IPS-18c (cell line): ENCODE measurements around the gene NDST1.

ENCODE experiments used
- H3K4me3 ChIP-seq: 2 replicates; pipeline ENCODE4 v1.7.0; 2013; ENCODE audit warnings: low read depth, mild to moderate bottlenecking, low read length, moderate library complexity; ENCODE audit not compliant: insufficient read depth
- H3K9me3 ChIP-seq: one replicate; pipeline ENCODE4 v1.6.1; 2013; ENCODE audit warnings: mild to moderate bottlenecking, low read length, moderate library complexity; ENCODE audit not compliant: control insufficient read depth, insufficient read depth

NDST1 gene

DNA sequence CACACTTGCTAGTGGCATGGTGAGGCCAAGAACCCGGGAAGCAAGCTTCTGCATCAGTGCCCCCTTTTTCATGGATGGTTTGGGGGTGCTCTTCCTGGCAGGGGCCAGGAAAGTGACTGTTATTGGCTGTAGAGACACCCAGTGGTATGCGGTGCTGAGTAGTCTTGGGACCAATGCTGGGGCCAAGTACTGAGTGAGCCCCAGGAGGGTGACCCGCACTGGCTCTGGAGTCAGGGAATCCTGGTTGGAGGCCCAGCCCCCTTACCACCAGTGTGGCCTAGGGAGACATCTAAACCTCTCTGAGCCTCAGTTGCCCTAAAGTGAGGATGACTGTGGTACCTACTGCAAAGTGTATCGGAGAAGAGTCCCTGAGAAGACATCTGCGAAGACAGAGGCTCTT, 91.3 kb downstream of the NDST1 start:
- Histone ChIP-seq H3K4me3 (no peak overlapping the region), H3K9me3 (no peaks in the 10 kb centered on the region)

DNA sequence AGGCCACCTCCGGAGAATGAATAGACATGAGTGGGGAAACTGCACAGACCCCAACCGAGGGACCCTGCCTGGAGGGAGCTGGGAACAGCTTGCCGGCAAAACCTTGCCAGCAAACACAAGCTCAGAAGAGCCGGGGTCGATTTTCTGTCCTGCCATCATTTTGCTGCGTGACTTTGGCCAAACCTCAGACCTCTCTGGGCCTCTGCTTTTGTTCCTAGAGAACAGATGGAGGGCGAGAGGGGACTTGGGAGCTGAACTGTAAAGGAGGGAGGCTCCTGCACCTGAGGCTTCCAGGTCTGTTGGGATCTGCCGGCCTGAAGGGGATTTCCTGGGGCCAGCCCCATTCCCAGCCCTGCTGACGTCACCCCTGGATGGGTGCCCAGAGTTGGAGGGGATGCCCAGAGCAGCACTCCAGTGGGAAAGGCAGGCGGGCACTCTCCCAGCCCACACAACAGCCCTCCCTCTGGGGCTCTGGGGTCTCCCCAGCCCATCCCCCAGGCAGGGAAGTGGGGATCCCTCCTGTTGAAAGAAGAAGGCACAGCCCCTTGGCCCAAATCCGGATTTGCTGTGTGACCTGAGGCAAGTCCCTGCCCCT, 92.1 kb downstream of the NDST1 start:
- H3K4me3 ChIP-seq = no peak overlapping the region
- H3K9me3 ChIP-seq = no peaks in the 10 kb centered on the region

DNA sequence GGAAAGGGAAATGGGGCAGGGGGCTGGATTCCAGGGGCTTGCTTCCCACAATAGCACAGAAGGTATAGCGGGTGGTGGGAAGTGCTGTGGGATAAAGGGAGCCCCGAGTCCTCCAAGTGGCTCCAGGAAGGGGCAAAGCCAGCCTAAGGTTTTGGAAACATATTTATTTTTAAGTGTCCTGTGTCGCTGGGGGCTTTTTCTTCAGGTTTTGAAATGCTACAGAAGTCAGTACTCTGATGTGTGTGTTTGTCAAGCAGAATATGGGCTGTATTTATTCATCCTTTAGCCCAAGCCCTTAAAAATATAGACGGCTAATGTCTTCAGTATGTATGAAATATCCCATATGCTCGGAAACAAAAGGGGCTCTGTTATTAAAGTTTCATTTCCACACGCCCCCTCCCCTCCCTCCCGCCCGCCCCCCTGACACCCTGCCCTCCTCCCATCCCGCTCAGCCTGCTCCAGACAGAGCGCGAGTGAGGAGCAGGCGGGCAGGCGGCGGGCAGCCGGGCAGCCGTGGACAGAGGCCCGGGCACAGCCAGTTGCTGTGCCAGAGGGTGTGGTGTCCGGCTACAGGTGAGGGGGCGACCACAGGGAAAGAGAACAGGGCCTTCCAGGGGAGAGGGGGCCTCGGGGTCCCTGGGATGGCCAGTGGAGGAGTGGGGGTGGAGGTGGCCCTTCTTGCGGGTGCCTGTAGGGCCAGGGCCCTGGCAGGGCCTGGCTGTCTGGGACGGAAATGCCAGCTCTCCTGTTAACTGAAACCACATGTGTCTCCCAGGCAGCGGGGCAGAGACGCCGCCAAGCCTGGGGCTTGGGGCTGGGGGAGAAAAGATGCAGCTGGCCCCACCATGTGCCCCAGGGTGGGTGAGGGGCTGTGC, 92.9 kb downstream of the NDST1 start:
- Histone ChIP-seq H3K4me3 (no peak overlapping the region), H3K9me3 (no peaks in the 10 kb centered on the region)

GRCh38 chr5:150601491-150602345, 93.8 kb downstream of the NDST1 start:
- Histone ChIP-seq H3K4me3 (no peak overlapping the region), H3K9me3 (no peaks in the 10 kb centered on the region)

DNA sequence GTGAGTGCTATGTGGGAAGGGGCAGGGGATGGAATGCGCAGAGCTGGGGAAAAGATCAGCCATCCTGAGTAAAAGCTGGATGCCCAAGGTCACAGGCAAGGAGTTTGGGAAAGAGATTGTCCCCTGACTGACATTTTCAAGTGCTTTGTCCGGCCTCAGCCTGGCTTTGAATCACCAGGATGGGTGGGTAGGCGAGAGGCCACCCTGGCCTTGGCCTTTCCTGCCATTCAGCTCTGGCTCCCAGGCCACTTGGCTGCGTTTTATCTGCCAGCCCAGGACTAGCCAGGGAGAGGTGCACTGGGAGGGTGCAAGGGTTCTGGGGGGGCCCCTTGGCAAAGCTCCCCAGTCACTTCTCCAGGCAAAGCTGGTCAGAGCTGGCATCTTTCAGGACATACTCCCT, 95.1 kb downstream of the NDST1 start:
- H3K4me3 ChIP-seq = no peak overlapping the region
- no peaks in the 10 kb centered on the region for H3K9me3 ChIP-seq

- H3K9me3 ChIP-seq = no peaks in the 10 kb centered on the region
These were observed 95.6 kb downstream of the NDST1 start for GRCh38 chr5:150603491-150603890.

DNA sequence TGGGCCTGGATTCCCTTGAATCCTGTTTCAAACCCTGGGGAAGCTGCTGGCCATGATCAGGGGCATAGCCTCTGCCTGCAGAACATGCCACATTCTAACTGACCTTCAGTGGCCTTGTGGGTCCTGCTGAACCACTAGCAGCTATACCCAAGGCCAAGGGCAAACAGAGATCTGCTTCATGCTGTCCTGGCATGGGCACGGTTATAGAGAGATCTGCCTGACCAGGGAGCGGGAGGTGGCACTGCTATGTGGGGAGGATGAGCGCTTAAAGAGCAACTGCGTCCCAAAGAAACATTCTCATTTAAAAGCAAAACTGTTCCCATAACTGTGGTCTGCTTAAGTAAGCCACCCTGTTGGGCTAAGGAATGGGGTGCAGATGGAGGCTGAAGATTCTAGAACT, 96.1 kb downstream of the NDST1 start:
- Histone ChIP-seq H3K4me3 (no peak overlapping the region), H3K9me3 (no peaks in the 10 kb centered on the region)

More at GRCh38 chr5:150603491-150603890, 95.6 kb downstream of the NDST1 start:
- no peak overlapping the region for H3K4me3 ChIP-seq

GRCh38 chr5:150604894-150605440, 97.0 kb downstream of the NDST1 start:
- H3K4me3 ChIP-seq = no peak overlapping the region
- no peaks in the 10 kb centered on the region for H3K9me3 ChIP-seq

DNA sequence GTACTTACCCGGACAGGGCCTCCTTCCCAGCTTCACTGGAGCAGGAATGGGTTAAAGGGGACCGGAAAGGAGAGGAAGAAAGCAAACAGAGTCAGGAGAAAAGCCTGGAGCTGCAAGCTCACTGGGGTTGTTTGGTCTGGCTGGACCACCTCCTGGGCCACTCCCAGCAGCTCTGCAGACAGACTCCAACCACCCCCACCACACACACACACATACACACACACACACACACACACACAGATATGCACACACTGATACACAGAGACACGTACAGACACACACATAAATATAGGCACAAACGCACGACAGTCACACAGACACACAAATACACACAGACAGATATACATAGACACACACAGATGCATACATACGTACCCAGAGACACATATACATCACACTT, 97.6 kb downstream of the NDST1 start:
- Histone ChIP-seq H3K9me3 (no peaks in the 10 kb centered on the region), H3K4me3 (no peak overlapping the region)

DNA sequence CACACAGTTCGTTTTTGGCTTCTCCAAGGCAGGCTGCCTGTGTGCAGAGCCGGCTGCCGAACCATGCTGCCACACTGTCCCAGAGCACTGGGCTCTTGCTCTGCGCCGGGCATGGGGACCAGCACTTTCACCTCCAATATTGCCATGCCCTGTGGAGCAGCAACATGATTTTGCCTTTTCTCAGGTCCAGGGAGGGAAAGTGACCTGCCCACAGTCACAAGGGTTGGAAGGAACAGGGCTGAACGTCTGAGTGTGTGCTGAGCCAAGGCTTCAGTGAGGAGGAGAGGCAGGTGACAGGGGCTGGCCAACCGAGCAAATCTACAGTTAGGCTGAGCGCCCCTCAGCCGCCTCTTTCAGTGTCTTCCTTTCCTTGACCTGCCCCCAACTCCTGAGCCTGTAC, 98.5 kb downstream of the NDST1 start:
- no peak overlapping the region for H3K4me3 ChIP-seq
- H3K9me3 ChIP-seq = no peaks in the 10 kb centered on the region

DNA sequence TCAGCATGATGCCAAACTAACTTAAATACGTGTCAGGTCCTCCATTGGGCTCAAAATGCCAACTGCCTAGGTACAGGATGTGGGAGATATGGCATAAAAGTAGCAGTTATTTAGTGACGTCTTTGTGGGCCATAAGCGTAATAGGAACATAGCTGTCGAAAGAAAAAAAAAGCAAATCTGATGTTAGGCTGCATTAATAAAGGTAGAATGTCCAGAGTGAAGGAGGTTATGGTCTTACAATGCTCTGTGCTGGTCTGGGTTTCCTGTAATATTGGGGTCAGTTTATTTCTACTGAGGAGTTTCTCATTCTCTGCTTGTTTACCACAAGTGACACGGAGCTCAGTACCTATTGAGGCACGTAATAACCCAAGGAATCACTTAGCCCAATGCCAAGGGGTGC, 99.2 kb downstream of the NDST1 start:
- no peak overlapping the region for H3K4me3 ChIP-seq
- no peaks in the 10 kb centered on the region for H3K9me3 ChIP-seq
